ENCODE measurements around the gene BUD31. TPM values are rescaled to one million over a fixed set of nuclear protein-coding genes. Genes with fewer than 3 reads are reported as not detected.

The BUD31 gene
- total RNA-seq, 2 donors from 2014 or later, result 96.1 to 138 TPM

Other genes starting within 250 kb of the BUD31 start
- gene KPNA7, start 200.9 kb upstream of the BUD31 start, total RNA-seq, result not detected
- gene MYH16, start 136.1 kb upstream of the BUD31 start, total RNA-seq, result not detected
- gene ARPC1A, start 83.1 kb upstream of the BUD31 start, total RNA-seq, result 10 to 100 TPM; 47.4 to 74.1 TPM
- 100 to 1,000 TPM; 223 to 410 TPM for gene ARPC1B, start 34.2 kb upstream of the BUD31 start, total RNA-seq
- gene PDAP1, start 372 bp upstream of the BUD31 start, total RNA-seq, result 100 to 1,000 TPM in 1 of 2 donors, 10 to 100 TPM in 1; 73.7 to 129 TPM
- 1 to 10 TPM; 4.3 to 5.4 TPM for gene PTCD1, start 29.8 kb downstream of the BUD31 start, total RNA-seq
- 10 to 100 TPM; 36.8 to 38.9 TPM for gene CPSF4, start 30.0 kb downstream of the BUD31 start, total RNA-seq
- gene ATP5MF, start 57.2 kb downstream of the BUD31 start, total RNA-seq, result 100 to 1,000 TPM; 251 to 460 TPM
- 10 to 100 TPM; 32.0 to 46.7 TPM for gene ZNF789, start 63.9 kb downstream of the BUD31 start, total RNA-seq
- gene ZNF394, start 91.3 kb downstream of the BUD31 start, total RNA-seq, result 10 to 100 TPM; 28.9 to 36.5 TPM
- gene ZKSCAN5, start 95.7 kb downstream of the BUD31 start, total RNA-seq, result 10 to 100 TPM; 11.5 to 12.2 TPM
- 1 to 10 TPM; 2.7 to 5.5 TPM for gene FAM200A, start 143.1 kb downstream of the BUD31 start, total RNA-seq
- 10 to 100 TPM; 79.2 to 98.5 TPM for gene ZNF655, start 149.7 kb downstream of the BUD31 start, total RNA-seq
- gene TMEM225B, start 189.3 kb downstream of the BUD31 start, total RNA-seq, result 1 to 10 TPM in 1 of 2 donors, under 1 TPM in 1; 0.86 to 4.4 TPM
- gene ZSCAN25, start 208.0 kb downstream of the BUD31 start, total RNA-seq, result 10 to 100 TPM; 25.0 to 58.4 TPM